ENCODE measurements around the gene EDEM1.
"Not testable (repeated sequence)": the region's sequence is repeated elsewhere in the genome, so short reads cannot be mapped to it uniquely, and the experiment has no call there.

DNA sequence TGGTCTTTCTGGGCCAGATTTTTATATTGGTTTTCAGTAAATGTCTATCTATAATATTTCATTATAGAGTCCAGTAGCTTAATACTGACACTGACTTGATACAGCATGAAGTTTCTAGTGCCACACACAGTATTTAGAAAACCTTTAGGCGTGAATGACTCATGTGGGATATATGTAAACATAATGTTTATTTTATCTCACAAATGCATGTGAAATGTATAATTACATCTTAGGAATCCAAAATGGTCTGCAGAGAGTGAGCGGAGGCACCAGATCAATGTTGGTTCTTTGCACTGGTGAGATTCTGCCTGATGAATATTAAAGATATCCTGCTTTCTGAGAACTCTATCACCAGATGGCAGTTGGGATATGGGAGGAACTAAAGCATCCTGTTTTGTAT lies 8.5 kb upstream of the EDEM1 start:
- TF ChIP-seq EZH2 (IDR thresholded peaks at IDR 0.05; ENCODE audit: insufficient read depth, poor library complexity, severe bottlenecking); EZH2phosphoT487 (IDR thresholded peaks at IDR 0.05; ENCODE audit: insufficient read depth, low read depth): not testable (repeated sequence)
